HepG2 (cell line): ENCODE data around the gene KCNIP3. TPM values are rescaled to one million over a fixed set of nuclear protein-coding genes. Genes with fewer than 3 reads are reported as not detected.

Experiments
- HNRNPL ChIP-seq: fragments of 200-400 bp; formaldehyde crosslinking; IDR thresholded peaks from 2 replicates; pipeline ENCODE4 v1.6.1; 2017; ENCODE audit warnings: mild to moderate bottlenecking, low read depth, low read length
- SMC3 ChIP-seq: IDR thresholded peaks from 2 replicates; pipeline ENCODE4 v1.6.1; 2011; ENCODE audit warnings: low read length, improper control_type of control experiment
- XRCC5 ChIP-seq: fragments of 200-400 bp; formaldehyde crosslinking; optimal IDR thresholded peaks from 2 replicates; pipeline ENCODE3; 2017; ENCODE audit warnings: mild to moderate bottlenecking, low read length
- polyA plus RNA-seq, 8 experiments: library from polyadenylated mRNA; depleted of rRNA in 3 of 8; stranded (reverse) in 7 of 8; unstranded in 1 of 8; fragments of >200 nt; fragmentation: Illumina TruSeq in 4 of 8; extraction: Trizol in 4 of 8; gene quantifications; 2 replicates each; pipeline versions ENCODE4 v1.2.1 to v1.2.3, GENCODE V29; 2011 to 2016; ENCODE audit warnings: low read depth in 4 of 8, missing spikeins in 1 of 8, mixed read lengths in 1 of 8; ENCODE audit not compliant: insufficient read depth in 1 of 8
- total RNA-seq, 5 experiments: library from RNA; depleted of rRNA; stranded (reverse); fragments of >200 nt; fragmentation: Illumina TruSeq; extraction: Trizol; gene quantifications; 2 replicates each; pipeline ENCODE4 v1.2.3, GENCODE V29; 2016; ENCODE audit warnings: low read depth in 1 of 5
- TF ChIP-seq, protein P1 (sequence below): sonication (generic); formaldehyde crosslinking; IDR thresholded peaks from 2 replicates; pipeline ENCODE4 v1.5.0; 2020; ENCODE audit warnings: missing genetic modification reagents
- TF ChIP-seq, protein P2 (sequence below): sonication (generic); formaldehyde crosslinking; IDR thresholded peaks from 2 replicates; pipeline ENCODE4 v1.4.0; 2020; ENCODE audit warnings: low read depth, mild to moderate bottlenecking, missing genetic modification reagents
- TF ChIP-seq, protein P3 (sequence below): IDR thresholded peaks from 2 replicates; pipeline ENCODE4 v1.6.1; 2018; ENCODE audit warnings: missing genetic modification reagents, mild to moderate bottlenecking, missing compliant biosample characterization
- TF ChIP-seq, protein P4 (sequence below): sonication (generic); formaldehyde crosslinking; IDR thresholded peaks from 2 replicates; pipeline ENCODE4 v1.9.0; 2022; ENCODE audit warnings: missing genetic modification reagents, mild to moderate bottlenecking, borderline replicate concordance
- TF ChIP-seq, protein P5 (sequence below): sonication (generic); formaldehyde crosslinking; IDR thresholded peaks from 2 replicates; pipeline ENCODE4 v1.4.0; 2020; ENCODE audit warnings: missing genetic modification reagents

Gene KCNIP3
- total and polyA plus RNA-seq, 2 of the 13 experiments (the other 11 are each of a cell fraction or from before 2014, with no cell fraction given), result not detected

DNA sequence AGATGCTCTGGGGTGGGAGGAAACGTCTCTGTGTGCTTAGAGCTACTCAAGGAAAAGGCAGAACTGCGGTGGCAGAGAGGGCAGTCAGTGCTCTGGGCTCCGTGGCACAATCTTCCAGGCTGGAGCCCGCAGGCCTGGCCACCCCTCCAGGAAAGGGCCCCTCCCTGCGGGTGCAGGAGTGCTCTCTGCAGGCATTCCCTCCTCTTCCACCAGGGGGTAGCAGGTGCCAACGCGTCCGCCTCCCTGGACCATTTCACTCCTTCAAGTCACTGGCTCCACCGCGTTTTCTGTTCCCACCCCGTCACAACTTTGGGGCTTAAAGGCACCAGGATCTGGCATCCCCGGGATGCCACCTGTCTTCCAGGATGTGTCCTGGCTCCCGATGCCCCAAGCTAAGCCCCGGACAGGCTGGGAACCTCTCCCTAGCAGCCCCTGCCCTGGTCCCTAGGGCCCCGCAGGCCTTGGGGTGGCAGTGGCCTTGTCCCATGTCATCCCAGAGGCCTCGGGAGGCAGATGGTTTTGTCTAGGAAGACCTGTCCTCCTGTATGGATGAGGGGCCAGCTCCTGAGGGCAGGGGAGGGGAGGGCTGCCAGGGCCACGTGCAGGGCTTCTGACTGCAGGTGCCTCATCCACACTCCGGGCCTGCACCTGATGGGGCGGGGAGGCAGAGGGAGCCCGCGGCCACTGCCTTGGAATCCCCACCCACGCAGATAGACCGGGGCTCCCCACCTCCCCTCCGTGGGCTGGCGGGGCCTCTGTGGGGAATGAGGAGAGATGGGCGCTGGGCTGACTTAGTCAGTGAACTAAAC is 26.4 kb downstream of the KCNIP3 start (continued):
- TF ChIP-seq, protein P1, sequence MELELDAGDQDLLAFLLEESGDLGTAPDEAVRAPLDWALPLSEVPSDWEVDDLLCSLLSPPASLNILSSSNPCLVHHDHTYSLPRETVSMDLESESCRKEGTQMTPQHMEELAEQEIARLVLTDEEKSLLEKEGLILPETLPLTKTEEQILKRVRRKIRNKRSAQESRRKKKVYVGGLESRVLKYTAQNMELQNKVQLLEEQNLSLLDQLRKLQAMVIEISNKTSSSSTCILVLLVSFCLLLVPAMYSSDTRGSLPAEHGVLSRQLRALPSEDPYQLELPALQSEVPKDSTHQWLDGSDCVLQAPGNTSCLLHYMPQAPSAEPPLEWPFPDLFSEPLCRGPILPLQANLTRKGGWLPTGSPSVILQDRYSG, result no peak
- peak; percentile 9; the same call in 1 of the 2 replicates for TF ChIP-seq SMC3
- TF ChIP-seq, protein P2, sequence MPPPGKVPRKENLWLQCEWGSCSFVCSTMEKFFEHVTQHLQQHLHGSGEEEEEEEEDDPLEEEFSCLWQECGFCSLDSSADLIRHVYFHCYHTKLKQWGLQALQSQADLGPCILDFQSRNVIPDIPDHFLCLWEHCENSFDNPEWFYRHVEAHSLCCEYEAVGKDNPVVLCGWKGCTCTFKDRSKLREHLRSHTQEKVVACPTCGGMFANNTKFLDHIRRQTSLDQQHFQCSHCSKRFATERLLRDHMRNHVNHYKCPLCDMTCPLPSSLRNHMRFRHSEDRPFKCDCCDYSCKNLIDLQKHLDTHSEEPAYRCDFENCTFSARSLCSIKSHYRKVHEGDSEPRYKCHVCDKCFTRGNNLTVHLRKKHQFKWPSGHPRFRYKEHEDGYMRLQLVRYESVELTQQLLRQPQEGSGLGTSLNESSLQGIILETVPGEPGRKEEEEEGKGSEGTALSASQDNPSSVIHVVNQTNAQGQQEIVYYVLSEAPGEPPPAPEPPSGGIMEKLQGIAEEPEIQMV (CRISPR knock-in tag), result 0 out of 2 replicates have a peak, but pooled peaks have one; percentile 50
- TF ChIP-seq, protein P3, sequence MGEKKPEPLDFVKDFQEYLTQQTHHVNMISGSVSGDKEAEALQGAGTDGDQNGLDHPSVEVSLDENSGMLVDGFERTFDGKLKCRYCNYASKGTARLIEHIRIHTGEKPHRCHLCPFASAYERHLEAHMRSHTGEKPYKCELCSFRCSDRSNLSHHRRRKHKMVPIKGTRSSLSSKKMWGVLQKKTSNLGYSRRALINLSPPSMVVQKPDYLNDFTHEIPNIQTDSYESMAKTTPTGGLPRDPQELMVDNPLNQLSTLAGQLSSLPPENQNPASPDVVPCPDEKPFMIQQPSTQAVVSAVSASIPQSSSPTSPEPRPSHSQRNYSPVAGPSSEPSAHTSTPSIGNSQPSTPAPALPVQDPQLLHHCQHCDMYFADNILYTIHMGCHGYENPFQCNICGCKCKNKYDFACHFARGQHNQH (CRISPR knock-in tag), result 0 out of 2 replicates have a peak, but pooled peaks have one; percentile 26
- peak; percentile 38; the same call in 1 of the 2 replicates for TF ChIP-seq HNRNPL
- TF ChIP-seq, protein P4, sequence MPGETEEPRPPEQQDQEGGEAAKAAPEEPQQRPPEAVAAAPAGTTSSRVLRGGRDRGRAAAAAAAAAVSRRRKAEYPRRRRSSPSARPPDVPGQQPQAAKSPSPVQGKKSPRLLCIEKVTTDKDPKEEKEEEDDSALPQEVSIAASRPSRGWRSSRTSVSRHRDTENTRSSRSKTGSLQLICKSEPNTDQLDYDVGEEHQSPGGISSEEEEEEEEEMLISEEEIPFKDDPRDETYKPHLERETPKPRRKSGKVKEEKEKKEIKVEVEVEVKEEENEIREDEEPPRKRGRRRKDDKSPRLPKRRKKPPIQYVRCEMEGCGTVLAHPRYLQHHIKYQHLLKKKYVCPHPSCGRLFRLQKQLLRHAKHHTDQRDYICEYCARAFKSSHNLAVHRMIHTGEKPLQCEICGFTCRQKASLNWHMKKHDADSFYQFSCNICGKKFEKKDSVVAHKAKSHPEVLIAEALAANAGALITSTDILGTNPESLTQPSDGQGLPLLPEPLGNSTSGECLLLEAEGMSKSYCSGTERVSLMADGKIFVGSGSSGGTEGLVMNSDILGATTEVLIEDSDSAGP, result 0 out of 2 replicates have a peak, but pooled peaks have one; percentile 27
- peak; percentile 80 for TF ChIP-seq XRCC5
- TF ChIP-seq, protein P5, sequence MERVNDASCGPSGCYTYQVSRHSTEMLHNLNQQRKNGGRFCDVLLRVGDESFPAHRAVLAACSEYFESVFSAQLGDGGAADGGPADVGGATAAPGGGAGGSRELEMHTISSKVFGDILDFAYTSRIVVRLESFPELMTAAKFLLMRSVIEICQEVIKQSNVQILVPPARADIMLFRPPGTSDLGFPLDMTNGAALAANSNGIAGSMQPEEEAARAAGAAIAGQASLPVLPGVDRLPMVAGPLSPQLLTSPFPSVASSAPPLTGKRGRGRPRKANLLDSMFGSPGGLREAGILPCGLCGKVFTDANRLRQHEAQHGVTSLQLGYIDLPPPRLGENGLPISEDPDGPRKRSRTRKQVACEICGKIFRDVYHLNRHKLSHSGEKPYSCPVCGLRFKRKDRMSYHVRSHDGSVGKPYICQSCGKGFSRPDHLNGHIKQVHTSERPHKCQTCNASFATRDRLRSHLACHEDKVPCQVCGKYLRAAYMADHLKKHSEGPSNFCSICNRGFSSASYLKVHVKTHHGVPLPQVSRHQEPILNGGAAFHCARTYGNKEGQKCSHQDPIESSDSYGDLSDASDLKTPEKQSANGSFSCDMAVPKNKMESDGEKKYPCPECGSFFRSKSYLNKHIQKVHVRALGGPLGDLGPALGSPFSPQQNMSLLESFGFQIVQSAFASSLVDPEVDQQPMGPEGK (CRISPR knock-in tag), result peak; percentile 83
